Renal cortical epithelial cell (primary cell): ENCODE data around the gene TMED6. TPM values are rescaled to one million over a fixed set of nuclear protein-coding genes. Genes with fewer than 3 reads are reported as not detected.
"Not testable (repeated sequence)": the region's sequence is repeated elsewhere in the genome, so short reads cannot be mapped to it uniquely, and the experiment has no call there.

Source experiments
- DNase-seq: peaks from one replicate; pipeline ENCODE4 v3.0.0-alpha.2; 2011; ENCODE audit warnings: low read depth
- total RNA-seq: library from RNA; depleted of rRNA; stranded (reverse); fragments of >200 nt; gene quantifications from 2 replicates; pipeline ENCODE4 v1.2.3, GENCODE V29; 2014

Gene TMED6
- total RNA-seq, 1 donor from 2014 or later: not detected

- DNase-seq: not testable (repeated sequence)
Measured at GRCh38 chr16:69360070-69360469, 8.5 kb upstream of the TMED6 start.

DNA sequence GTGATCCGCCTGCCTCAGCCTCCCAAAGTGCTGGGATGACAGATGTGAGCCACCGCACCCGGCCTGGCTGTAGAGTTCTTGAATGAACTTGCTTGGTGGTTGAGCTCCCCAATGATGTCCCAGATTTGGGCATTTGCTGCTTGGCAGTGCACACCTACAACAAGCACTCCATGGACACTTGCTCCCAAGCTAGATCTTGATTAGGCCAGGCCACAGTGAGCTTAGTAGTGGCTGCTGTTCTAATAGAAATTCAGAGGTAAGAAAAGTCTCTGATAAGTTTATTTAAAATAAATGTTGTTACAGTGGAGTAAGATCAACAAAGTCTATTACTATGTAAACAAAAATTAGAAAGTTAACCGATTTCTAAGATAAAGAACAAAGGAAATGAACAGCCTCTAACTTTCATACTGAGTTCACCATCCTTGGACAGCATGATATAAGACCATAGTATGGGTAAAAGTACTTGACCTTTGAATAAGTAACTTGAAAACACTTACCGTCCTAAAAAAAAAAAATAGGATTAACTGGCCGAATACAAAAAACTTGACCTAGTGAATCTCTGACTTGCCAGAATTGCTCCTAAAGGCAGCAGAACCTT is 951 bp downstream of the TMED6 start:
- DNase-seq: no peak

- no peak for DNase-seq
Measured at GRCh38 chr16:69349536-69349935, 2.0 kb downstream of the TMED6 start.

- DNase-seq: no peak
Measured at GRCh38 chr16:69348222-69348621, 3.4 kb downstream of the TMED6 start.

DNA sequence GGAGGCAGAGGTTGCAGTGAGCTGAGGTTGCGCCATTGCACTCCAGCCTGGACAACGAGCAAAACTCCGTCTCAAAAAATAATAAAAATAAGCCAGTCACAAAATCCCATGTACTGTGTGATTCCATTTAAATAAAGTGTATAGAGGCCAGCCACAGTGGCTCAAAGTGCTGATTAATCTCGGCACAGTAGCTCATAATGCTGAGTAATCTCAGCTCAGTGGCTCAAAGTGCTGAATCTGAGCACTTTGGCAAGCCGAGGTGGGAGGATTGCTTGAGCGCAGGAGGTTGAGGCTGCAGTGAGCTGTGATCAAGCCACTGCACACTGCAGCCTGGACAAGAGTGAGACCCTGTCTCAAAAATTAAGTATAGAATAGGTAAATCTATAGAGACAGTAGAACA is 4.9 kb downstream of the TMED6 start:
- DNase-seq: no peak

DNA sequence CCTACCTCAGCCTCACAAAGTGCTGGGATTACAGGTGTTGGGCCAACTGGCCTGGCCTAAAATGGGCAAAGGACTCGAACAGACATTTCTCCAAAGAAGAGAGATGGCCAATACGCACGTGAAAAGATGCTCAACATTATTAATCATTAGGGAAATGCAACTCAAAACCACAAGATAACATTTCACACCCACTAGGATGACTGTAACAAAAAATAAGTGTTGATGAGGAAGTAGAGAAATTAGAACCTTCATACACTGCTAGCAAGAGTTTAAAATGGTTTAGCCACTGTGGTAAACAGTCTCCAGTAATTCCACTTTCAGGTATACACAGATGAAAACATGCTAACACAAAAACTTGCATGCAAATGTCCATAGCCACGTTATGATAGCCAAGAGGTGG is 5.7 kb downstream of the TMED6 start:
- no peak for DNase-seq

- DNase-seq: no peak
Measured at GRCh38 chr16:69344171-69344570, 7.4 kb downstream of the TMED6 start.

GRCh38 chr16:69340095-69340644 is 11.4 kb downstream of the TMED6 start:
- no peak for DNase-seq

DNA sequence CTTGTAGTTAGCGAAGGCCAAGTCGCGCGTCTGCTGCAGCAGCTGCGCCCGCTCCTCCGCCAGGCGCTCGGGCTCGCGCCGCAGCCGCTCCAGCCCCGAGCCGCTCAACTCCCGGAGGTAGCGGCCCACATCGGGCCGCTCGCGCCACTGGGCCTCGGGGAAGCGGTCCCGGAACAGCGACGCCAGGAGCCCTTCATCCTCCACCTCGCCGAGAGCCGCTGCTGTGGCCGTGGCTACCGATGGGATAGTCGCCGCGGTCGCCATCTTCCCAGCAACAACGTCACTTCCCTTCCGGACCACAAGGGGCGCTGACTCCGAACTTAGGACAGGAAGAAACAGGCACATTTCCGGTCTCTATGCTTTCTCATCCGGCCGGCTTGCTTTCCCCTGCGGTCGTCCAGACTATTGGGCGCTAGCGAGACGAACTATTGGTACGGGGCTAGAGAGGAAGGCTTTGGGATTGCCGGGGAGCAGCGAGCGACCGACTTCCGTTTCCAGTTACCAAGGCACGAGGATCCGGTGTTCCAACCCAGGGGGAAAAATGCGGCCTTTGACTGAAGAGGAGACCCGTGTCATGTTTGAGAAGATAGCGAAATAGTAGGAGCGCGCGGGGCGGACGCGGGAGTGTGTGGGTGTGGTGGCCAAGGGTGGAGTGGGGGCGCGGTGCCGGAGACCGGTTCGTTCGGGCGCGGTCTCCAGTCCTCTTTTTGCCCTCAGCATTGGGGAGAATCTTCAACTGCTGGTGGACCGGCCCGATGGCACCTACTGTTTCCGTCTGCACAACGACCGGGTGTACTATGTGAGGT is 12.1 kb downstream of the TMED6 start, which contains the start of the genes COG8 and NIP7:
TSS of gene COG8 (minus strand) at position 276 of the 806 bp plus-strand sequence. CDS start at position 264, 12 bp downstream.
TSS of gene NIP7 (plus strand) at position 484 of the 806 bp plus-strand sequence. CDS start at position 542, 58 bp downstream.
- peak; percentile 97 for DNase-seq

DNA sequence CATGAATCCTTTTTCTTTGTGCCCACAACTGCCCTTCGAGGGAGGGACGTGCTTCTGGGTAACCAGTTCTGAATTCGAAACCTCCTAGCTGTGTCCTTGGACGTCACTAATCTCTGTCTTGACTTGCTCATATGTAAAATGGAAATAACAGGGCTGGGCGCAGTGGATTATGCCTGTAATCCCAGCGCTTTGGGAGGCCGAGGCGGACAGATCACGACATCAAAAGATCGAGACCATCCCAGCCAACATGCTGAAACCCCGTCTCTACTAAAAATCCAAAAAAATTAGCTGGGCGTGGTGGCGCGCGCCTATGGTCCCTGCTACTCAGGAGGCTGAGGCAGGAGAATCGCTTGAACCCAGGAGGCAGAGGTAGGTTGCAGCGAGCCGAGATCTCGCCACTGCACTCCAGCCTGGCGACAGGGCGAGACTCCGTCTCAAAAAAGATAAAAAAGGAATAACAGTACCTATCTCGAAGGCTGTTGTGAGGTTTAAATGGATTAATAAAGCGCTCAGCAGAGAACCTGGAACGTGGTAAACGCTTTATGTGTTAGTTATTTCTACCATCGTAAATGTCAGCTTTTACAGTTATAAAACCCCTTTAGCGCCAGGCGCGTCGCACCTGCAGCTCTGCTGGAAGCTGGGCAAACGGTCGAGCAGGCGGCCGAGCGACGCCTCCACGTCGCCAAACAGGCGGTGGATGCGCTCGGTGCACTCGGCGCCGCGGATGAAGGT is 12.9 kb downstream of the TMED6 start:
- DNase-seq: no peak

DNA sequence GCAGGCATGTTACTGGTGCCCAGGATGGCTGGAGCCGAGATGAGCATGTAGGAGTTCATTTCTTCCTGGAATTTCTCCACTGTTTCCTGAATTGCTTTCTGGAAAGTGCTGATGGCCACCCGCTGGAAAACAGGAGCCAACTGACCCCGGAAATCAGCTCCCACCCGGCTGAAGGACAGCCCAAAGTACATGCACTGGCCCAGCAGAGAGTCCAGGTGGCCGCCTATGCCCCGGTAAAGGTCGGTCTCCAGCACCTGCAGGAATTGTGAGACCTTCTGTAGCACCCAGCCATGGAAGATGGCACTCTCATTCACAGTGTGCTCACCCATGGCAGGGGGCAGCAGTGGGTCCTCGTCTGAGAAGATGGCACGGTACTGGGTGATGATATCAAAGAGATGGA is 16.9 kb downstream of the TMED6 start:
- DNase-seq: no peak

GRCh38 chr16:69330286-69331109 is 21.1 kb downstream of the TMED6 start, which contains the start of gene PDF:
Gene PDF (minus strand): TSS chr16:69330588. CDS start chr16:69330570, 18 bp downstream.
- DNase-seq: peak; percentile 79

DNA sequence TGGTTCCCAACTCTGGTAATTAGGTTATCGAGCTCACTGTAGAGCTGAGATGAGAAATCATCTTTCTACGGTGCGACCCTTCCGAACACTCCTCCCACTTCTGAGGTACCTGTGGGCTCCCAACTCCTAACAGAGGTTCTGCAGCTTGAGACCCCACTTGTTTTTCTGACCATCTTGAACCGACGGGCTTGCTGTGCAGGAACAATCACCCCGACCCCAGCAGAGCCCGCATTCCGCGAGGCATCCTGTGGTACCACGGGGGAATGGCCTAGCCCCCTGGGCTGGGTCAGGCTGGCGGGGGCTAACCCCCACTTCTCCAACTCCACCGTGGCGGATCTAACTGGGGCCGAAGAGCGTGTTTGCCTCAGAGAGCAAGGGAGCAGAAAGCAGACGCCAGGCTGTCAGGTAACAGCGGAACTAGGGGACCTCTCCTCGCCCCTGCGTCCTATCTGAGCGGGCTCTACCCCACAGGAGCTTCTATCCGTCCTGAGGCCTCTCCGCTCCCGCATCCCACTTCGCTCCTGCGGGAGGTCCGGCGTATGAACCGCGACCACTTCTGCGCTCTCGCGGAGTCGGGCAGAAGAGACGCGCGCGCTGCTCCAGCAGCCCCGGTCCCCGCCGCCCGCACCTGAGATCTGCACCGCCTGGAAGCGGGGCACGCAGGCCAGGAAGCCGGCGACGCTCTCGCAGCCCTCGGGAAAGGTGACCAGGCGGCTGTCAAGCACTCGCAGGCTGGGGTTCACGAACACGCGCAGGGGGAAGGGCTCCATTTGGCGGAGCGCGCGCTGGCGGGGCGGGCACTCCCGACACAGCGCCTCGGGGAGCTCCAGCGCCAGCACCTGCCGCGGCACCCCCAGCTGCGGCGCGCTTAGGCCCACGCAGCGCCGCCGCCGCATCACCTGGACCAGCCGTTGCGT is 22.0 kb downstream of the TMED6 start:
- DNase-seq: no peak

GRCh38 chr16:69328854-69329316 is 22.7 kb downstream of the TMED6 start:
- DNase-seq: peak; percentile 63

- DNase-seq: no peak
Measured at GRCh38 chr16:69327585-69328310, 23.8 kb downstream of the TMED6 start.

GRCh38 chr16:69326172-69326873 is 25.3 kb downstream of the TMED6 start:
- DNase-seq: peak; percentile 90

- DNase-seq: no peak
Measured at GRCh38 chr16:69325784-69326171, 25.8 kb downstream of the TMED6 start.

GRCh38 chr16:69324585-69325253 is 26.9 kb downstream of the TMED6 start:
- no peak for DNase-seq
